ENCODE measurements around the gene ACSS1.
A peak's percentile ranks its signal among the peaks of the same experiment; 100 is the strongest.
"Not testable (repeated sequence)": the region's sequence is repeated elsewhere in the genome, so short reads cannot be mapped to it uniquely, and the experiment has no call there.

The ACSS1 gene

DNA sequence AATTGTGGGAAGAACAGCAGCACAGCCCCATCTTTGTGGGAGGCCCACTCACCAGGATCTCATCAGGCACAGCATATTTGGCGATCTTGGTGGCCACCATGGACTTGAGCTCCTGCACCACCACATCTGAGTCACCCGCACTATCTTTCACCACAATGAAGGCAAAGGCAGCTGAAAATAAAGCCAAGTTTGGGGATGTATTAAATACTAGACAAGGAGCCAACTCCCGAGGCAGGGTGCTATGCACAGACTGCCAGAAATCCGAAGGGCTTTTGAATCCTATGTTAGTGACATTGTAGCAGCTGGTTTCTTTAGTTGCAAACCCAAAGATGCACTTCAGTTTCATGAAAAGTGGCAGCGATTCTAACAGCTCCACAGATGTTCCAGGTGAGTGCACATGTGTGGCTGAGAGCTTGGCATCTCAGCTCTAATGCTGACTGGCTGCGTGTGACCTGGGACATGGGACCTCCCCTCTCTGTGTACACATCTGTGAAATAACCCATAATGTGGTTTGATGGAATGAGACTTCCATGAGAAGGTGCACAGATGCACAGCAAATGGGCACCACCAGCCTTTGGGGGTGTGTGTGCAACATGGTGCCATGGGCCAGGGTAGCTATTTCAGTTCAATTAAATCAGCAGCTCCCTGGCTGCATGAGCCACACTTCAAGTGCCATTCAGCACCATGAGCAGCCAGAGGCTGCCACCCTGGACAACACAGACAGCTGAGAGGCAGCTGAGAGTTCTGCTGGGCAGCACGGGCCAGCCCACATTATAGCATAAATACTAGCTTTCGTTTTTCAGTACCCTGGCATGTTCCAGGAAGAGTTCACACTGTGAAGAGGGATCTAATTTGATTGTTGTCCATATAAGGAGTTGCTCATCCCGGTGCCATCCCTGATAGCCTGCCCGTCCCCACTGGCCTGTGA, 48.5 kb downstream of the ACSS1 start:
- DNase-seq (ENCODE audit: low spot score), result no peak

DNA sequence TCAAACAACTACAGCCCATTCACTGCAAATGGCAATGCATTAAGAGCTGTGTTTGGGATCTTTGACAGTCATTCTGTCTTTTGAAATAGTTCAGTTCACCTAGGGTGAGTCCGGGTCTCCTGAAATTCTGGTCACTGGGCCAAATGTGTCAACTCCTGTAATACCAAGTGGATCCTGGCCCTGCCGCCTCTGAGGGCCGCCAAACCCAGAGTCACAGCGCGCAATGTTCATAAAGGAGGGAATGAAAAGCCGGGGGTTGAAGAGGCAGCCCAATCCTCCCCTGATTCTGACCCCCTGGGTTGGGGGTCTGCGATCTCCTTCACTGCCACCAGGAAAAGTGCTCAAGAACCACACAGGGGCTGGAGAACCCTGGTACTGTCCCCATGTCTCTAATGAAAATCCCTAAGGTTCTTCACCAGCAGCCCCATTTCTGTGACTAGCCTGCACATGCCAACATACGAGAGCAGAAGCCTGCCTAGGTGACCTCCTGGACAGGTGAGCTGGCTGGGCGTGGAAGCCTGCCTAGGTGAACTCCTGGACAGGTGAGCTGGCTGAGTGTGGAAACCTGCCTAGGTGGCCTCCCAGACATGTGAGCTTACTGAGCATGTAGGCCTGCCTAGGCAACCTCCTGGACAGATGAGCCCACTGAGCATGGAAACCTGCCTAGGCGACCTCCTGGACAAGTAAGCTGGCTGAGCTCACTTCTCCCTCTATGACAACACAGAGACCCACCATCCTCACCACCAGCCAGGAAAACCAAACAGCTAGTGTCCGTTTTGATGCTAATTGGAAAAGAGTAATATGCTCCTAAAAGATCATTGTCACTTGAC, 49.3 kb downstream of the ACSS1 start:
- DNase-seq (ENCODE audit: low spot score), result no peak

DNA sequence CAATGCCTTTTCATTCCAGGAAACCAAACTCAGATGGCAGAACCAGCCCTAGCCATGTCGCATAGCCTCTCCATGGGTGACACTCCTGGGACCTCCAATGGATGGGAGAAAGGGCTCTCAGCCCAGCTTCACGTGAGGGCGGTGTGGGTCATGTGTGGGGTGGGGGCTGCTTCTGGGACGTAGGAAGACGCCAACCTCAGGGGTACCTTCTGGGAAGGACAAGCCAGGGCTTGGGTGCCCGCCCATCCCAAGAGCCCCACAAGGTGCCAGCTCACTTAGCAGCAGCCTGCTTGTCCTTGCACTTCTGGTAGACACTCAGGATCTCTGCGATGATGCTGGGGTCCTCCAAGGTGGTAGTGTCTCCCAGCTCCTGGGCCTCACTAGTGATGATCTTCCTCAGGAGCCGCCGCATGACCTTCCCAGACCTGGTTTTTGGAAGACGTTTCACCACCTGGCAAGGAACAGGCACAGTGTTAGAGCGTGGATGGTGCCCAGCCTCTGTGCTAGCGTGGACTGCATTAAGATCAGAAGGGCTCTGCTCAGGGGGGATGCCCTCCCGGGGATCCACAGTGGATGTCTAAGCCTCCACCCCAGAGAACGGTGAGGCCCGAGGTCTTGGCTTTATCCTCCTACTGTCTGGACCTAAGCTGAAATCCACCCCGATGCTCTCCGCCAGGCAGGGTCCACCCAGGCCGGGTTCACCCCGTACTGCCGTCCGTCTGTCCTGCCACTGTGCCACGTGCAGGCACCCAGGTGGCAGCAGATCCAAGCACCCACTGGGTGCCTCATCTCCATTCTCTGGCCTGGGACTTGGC, 50.2 kb downstream of the ACSS1 start:
- no peak for DNase-seq (ENCODE audit: low spot score)

DNA sequence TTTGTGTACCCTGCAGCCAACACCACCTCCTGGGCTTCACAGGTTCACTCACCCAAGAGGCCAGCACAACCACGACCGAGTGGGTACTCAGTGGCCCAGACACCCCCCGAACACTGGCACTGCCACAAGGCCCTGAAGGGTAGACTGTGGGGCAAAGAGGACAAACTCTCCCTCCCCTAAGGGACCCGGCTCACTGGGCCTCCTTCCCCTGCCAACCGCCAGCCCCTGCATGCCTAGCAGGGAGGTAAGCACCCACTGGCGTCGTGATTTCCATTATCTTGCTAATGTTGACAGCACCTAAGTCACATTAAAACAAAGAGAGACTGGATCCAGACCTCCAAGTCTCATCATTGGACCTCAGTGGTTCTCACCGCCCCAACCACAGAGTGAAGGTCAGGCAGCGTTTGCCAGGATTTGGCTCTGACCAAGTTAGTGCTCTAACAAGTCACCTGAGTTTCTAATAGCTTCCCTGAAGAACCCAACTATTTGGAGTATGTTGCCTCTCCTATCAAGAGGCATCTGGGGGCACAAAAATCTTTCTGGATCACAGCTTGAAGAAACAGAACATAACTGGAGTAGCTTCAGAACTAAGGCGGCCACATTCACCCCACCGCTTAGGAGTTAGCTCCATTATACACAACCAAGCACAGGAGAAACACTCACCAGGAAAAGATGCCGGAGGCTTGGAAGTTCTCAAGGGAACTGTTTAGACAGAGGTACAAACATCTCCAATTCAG, 51.3 kb downstream of the ACSS1 start:
- DNase-seq (ENCODE audit: low spot score), result no peak

DNA sequence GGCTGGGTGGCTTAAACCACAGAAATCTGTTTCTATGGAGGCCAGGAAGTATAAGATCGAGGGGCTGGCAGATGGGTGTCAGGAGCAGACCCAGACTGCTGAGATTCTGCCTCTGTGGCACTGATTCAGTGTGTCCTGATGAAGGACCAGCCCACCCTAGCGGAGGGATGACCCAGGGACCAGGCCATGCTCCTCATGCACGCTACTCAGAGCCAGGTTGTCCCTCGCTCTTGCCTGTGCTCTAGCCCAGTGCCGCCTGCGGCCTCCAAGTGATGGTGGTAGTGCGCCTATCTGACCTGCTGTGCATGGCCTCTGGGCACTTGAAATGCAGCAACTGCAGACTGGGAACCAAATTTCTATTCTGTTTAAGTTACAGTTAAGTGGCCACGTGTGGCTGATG, 52.3 kb downstream of the ACSS1 start:
- DNase-seq (ENCODE audit: low spot score), result no peak

DNA sequence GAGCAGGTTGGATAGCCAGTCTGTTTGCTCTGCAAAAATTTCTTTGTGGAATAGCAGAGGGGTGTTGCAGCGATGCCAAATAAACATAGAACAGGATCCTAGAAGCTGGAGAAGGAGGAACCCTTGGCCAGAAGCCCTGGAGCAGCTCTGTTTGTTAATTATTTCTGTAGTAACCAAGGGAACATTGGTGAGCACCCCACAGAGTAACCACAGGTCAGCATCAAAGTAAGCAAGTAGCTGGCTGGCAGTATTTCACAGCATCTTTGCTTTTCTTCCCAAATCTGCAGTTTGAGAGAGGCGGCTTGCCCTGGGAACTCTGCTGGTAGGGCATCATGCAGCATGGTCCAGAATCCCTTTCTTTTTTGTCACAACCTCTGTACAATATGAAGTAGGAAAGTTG, 52.7 kb downstream of the ACSS1 start:
- DNase-seq (ENCODE audit: low spot score), result peak; percentile 24

DNA sequence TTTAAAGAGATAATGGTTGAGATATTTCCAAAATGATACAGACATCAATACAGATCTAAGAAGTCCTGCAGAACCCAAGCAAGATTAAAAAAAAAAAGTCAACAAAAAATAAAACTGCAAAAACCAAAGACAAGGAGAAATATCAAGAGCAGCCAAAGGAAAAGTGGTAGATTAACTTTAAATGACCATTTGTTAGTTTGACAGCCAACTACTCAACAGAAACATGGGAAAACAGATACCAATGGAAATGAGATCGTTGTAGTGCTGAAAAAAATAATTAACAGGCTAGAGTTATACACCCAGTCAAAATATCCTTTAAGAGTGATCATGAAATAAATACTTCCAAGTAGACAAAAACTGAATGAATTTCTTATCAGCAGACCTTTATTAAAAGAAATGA, 54.9 kb downstream of the ACSS1 start:
- no peak for DNase-seq (ENCODE audit: low spot score)

DNA sequence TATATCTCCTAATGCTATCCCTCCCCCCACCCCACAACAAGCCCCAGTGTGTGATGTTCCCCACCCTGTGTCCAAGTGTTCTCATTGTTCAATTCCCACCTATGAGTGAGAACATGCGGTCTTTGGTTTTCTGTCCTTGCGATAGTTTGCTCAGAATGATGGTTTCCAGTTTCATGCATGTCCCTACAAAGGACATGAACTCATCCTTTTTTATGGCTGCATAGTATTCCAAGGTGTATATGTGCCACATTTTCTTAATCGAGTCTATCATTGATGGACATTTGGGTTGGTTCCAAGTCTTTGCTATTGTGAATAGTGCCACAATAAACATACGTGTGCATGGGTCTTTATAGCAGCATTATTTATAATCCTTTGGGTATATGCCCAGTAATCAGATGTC, 56.6 kb downstream of the ACSS1 start:
- DNase-seq (ENCODE audit: low spot score), result not testable (repeated sequence)

DNA sequence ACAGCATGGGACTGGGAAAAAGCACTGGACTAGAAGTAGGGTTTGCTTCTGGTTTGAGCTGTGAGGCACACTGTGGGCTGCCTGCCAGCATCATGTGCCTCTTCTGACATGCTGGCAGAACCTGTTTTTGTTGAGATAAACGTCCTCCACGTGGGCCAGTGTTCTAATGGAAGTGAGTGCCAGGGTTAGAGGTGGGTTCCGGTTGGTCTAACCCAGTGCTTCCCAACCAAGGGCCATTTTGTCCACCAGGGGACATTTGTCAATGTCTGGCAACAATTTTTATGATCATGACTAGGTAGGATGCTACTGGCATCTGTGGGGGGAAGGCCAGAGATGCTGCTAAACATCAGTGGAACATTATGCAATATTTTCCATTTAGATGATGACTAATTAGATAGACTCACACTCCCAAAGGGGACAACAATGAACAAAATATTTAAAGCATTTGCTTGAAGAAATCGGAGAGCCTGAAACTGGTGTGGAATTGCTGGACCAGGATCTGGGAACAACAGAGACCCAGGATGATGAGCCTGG, 57.6 kb downstream of the ACSS1 start:
- peak; percentile 91 for DNase-seq (ENCODE audit: low spot score)

DNA sequence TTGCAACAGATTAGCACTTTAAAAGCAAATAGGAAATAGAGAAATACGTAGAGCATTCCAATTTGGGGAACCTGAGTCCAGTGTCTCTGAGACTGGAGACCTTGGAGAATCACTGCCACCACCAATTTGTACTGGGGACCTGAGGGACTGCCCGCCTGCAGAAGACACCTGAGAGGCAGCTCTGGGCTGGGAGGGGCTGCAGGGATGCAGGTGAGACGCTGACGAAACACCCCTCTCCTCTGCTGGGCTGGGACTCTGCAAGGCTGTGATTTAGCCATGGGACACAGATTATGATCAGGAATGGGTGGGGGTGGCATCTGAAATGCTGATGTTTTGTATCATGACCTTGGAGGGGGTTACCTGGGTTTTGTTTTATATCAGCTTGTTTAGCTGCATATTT, 58.4 kb downstream of the ACSS1 start:
- no peak for DNase-seq (ENCODE audit: low spot score)

DNA sequence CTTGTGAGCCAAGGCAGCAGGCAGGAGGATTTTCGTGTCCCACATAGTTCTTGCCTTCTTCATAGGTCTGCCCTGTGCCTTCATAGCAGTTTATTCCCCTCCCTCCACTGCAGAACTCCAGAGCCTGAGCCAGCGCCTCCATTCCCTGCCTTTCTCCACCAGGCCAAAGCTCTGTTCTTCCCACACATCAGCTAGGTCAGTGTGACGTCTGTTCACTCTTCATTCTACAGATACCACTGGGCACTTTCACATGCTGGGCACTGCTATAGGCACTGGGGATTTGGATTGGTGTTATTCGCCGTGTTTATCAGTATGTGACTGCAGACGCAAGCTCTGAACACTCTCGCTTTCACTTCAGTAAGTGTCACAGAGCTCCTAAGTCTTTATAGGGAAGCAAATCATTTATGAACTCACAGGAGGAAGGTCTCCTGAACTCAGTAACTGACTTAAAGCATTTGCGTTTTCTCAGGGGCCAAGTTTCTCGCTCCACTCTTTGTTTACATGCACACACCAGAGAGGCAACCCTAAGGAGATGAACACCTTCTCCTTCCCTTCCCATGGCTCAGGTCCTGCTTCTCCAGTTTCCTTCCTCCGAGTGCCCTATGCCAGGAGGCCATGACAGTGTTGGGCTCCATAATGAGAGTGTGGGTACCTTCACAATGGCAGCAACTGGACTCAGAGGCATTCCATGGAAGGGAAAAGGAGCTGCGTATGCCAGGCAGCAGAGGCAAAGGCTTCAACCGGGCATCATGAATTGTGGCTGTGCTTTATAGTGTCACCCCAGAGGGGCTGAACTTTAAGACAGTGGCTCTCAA, 59.1 kb downstream of the ACSS1 start:
- no peak for DNase-seq (ENCODE audit: low spot score)

DNA sequence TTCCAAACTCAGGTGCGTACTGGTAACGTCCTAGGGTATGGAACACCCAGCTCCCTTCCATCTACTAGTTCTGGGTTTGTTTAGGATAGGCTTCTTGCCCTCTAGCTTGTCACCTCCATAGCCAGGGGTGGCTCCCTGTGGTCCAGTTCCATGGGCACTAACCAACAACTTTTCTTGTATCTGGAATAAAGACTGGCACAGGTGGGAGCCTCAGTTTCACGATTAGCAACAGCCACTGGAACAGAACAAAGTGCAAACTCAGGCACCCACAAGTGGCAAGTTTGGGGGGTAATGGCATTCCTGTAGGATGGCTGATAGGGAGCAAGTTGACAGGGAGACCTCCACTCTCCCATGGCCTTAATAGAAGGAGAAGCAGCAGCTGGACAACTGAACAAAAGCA, 59.8 kb downstream of the ACSS1 start:
- DNase-seq (ENCODE audit: low spot score), result no peak

DNA sequence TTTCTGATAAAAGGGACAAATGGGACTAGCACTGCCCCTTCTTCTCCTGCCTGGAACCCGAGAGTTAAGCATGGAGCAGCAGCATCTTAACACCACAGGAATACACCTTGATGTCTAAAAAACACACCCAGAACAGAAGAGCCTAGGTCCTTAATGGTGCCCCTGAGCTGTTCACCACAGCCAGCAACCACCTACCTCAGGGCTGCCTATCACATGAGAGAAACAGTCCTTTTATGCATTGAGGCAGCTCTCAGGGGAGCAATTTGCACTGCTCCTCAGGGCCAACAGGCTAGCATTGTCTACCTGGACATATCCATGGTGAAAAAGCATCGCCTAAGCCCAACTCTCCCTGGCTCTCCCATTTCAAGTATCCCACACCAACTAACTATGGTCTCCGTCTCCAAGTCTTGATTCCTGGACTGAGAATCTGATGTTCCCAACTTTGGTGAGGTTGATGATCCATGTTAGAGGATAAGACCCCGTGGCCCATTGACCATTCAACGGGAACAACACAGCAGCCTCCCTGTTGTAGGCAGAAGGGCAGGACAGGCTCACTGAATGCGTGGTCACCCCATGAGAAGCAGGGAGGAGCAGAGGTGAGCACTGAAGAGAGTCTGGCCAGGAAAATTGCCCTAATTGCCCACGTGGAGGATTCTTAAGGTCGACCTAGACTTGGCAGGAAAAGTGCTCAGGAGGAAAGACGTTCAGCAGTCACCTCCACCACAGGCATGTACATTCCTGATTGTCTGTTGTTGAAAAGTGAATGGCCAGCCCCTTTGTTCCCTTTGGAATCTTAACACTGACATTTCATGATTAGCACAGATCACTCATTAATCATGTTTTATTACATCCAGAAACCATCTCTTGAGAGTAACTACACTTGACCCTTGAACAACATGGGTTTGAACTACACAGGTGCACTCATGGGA, 61.2 kb downstream of the ACSS1 start:
- no peak for DNase-seq (ENCODE audit: low spot score)

DNA sequence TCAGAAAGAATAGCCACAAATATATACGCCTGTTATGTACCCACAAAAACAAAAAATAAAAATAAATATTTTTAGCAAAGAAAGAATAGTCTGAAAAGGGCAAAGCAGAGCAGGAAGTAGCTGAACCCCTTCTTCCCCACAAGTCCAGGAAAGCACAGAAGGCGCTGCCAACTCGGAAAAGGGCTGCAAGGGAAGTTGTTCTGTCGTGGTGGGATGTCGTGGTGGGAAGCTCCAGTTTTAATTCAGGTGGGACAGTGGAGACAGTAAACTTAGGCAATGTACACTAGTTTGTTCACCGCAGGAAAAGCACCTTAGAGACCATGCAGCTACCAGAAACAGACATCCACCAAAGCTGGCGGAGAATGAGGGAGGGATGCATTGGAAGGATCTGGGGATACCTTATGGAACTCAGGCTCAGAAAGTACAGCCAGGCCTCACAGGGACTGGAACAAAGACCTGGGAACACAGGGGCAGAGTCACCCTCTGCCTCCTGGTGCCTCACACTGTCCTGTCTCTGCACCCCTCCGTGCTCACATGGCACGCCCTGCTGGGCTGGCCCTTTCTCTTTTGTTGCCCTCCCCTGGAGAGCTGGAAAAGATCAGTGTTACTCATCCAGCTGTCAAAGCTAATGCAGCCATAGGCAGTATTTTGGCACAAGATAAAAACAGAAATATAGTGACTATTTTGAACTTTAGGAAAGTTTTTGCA, 62.0 kb downstream of the ACSS1 start:
- no peak for DNase-seq (ENCODE audit: low spot score)

DNA sequence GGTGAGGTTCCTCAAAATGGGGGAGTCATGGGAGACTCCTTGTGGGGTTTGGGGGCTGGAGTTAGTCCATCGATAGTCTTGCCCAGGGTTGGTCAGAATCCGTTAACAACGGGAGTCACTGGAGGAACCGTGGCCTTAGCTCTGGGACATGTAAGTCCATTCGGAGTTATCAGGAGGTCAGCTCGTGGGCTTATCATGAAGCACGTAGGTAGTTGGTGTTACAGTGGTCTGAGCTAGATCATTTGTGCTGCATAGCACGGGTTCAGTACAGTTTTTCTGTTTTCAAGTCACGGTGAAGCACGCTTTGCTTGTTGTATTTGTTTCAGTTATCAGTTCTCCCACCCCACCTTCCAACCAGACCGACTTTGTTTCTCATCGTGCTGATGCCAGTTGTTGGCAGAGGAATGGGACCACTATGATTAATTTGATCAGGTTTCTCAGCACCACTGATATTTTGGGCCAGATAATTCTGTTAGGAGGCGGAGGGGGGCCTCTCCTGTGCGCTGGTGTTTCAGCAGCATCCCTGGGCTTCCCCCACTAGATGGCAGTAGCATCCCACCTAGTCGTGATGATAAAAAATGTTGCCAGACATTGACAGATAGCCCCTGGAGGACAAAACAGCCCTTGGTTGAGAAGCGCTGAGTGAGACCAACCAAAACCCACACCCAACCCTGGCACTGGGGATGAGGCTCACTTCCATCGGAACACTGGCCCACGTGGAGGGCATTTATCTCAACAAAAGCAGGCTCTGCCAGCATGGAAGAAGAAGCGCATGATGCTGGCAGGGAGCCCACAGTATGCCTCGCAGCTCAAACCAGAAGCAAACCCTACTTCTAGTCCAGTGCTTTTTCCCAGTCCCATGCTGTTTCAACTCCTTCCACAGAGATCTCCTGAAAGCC, 63.2 kb downstream of the ACSS1 start:
- peak; percentile 81 for DNase-seq (ENCODE audit: low spot score)

DNA sequence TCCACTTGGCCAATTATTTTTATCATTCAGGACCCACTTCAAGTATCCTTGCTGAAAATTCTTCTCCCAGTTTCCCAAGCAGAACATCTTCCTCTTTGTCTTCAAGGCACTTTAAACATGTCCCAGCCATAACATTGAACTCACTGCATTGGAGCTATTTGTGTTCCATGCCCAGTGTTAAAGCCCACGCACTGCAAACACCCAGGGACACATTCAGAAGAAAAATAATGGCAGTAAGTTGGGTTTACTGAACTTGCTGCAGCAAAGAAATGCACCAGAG, 63.8 kb downstream of the ACSS1 start:
- no peak for DNase-seq (ENCODE audit: low spot score)

DNA sequence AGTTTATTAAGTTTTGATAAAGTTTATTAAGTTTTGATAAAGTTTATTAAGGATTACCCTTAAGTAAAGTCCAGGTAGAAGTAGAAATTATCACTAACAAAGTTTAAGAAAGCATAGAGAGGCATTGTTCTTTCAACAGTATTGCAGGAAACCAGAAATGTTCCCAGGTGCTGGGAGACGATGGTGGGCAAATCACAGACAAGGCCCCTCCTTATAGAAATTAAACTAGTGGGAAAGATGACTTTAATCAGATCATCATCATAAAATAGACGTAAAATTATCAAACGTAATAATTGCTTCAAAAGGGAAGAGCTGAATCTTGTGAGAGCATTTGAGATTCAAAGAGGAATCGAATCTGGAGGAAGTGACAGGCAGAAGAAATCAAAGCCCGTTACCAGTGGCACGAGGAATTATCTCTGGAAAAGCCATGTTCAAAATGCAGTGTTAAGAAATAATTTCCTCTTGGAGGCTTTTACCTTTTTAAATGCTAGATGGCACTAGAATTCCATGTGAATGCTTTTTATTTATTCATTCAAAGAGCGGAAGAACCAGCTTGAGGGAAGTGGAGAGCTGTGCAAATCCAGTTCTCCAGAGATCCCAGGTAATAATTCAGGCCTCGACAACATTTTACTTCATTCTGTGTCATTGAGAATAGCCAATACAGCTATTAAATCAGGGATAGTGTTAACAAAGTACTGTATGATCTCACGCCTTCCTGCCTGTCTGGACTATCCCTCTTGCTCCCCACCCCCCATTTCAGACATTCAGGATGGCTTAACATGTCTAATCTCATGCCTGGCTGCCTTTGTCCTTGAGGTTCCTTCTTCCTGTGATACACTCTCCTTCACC, 64.4 kb downstream of the ACSS1 start:
- peak; percentile 52 for DNase-seq (ENCODE audit: low spot score)

All from AG20443 (cell line).